Esophagus squamous epithelium (tissue), 4 donors: ENCODE data around the gene PPIL4.

ENCODE experiments used
- CTCF ChIP-seq, 6 experiments: fragments of 450-650 bp in 4 of 6; fragments of 200-600 bp in 2 of 6; sonication (generic) in 2 of 6; IDR thresholded peaks; one replicate each; pipeline ENCODE4 v1.5.1; 2016 to 2019; ENCODE audit warnings: antibody characterized with exemption in 6 of 6, mild to moderate bottlenecking in 4 of 6, moderate library complexity in 4 of 6
- POLR2A ChIP-seq, 4 donors: fragments of 450-650 bp; IDR thresholded peaks; one replicate each; pipeline ENCODE4 v1.6.1; 2017; ENCODE audit warnings: antibody characterized with exemption in 4 of 4, mild to moderate bottlenecking in 4 of 4, moderate library complexity in 3 of 4

- TF ChIP-seq CTCF (IDR thresholded peaks at IDR 0.05) (no peak), POLR2A (IDR thresholded peaks at IDR 0.05) (no peak)
Measured at GRCh38 chr6:149459761-149460160, 86.1 kb downstream of the PPIL4 start.
